ENCODE results near the gene INHBB. TPM values are rescaled to one million over a fixed set of nuclear protein-coding genes. Genes with fewer than 3 reads are reported as not detected.

INHBB gene
- total and polyA plus RNA-seq, 2 of the 4 experiments (the other 2 are of a cell fraction): 0.18 to 0.92 TPM

- no peak overlapping the region for H3K27ac ChIP-seq (ENCODE audit: insufficient read depth, low read length)
- intact Hi-C loops (cut with micrococcal nuclease): no loop called here
Observed at GRCh38 chr2:120302301-120302700, 43.6 kb upstream of the INHBB start.

More at GRCh38 chr2:120302301-120302700, 43.6 kb upstream of the INHBB start:
- no peak for DNase-seq
- Histone ChIP-seq H3K18ac (ENCODE audit: low read depth, low read length) (no peak overlapping the region), H3K4ac (ENCODE audit: low read depth, low read length) (no peak overlapping the region), H3K79me1 (ENCODE audit: low read depth in 1 of 2, low read length in 2 of 2) (peaks cover 0 to 5% of the 10 kb centered on the region in 2 experiments; a peak in 1 of 4 replicates), H2BK5ac (ENCODE audit: low read depth, low read length, poor library complexity, severe bottlenecking) (no peak overlapping the region), H4K8ac (ENCODE audit: low read depth in 2 of 2, low read length in 2 of 2) (no peak overlapping the region), H3K9me3 (ENCODE audit: control insufficient read depth, insufficient read depth, low read length) (no peaks in the 10 kb centered on the region), H3K4me3 (ENCODE audit: insufficient read depth, low read depth, low read length) (no peak overlapping the region), H3K4me1 (ENCODE audit: control insufficient read depth, insufficient read depth, low read length) (peaks cover 14% of the 10 kb centered on the region), H3K4me2 (ENCODE audit: low read depth, low read length) (no peak overlapping the region), H2AK5ac (ENCODE audit: low read depth, low read length) (no peak overlapping the region), H4K91ac (ENCODE audit: insufficient read depth, low read depth, low read length) (no peak overlapping the region), H2BK120ac (ENCODE audit: low read depth, low read length) (no peak overlapping the region), H4K5ac (ENCODE audit: low read depth, low read length) (no peak overlapping the region), H2BK15ac (ENCODE audit: low read depth, low read length) (no peak overlapping the region), H3K14ac (replicated peaks; ENCODE audit: low read depth, low read length) (no peak overlapping the region), H2AFZ (replicated peaks; ENCODE audit: low read length, poor library complexity) (no peak overlapping the region), H3K23ac (ENCODE audit: low read depth, low read length) (no peak overlapping the region), H3K9me1 (ENCODE audit: insufficient read depth, low read length) (peaks cover 12% of the 10 kb centered on the region), H4K20me1 (ENCODE audit: insufficient read depth, low read length) (peaks cover 3% of the 10 kb centered on the region; the same call in 1 of the 2 replicates), H3K56ac (ENCODE audit: extremely low read depth, insufficient read depth, low read length) (no peak overlapping the region), H2BK20ac (ENCODE audit: low read depth, low read length) (no peak overlapping the region), H3K36me3 (ENCODE audit: control insufficient read depth, insufficient read depth, low read length) (peaks cover 6% of the 10 kb centered on the region; the same call in 1 of the 2 replicates), H3K9ac (ENCODE audit: low read depth, low read length) (no peak overlapping the region), H2AK9ac (replicated peaks; ENCODE audit: low read depth, low read length, poor library complexity) (no peak overlapping the region), H3K27me3 (ENCODE audit: control insufficient read depth, insufficient read depth, low read length) (no peaks in the 10 kb centered on the region)
- no CpG with 5 or more reads among the region's 12 CpGs for WGBS, 2 experiments (ENCODE audit: extremely low coverage in 2 of 2, insufficient read length in 1 of 2)
- CTCF ChIA-PET: interaction anchor here (1.8 kb wide), 1 partner anchor 19 kb away, joined by 8 read pairs; no protein-coding TSS in a partner anchor
- in situ Hi-C loops (cut with MboI; ENCODE audit: low sequenced_read_pairs): no loop called here
- no TSS peak for BruUV-seq (replicated peaks)
- dilution Hi-C loops (cut with HindIII; ENCODE audit: low sequenced_read_pairs, unreplicated experiment): no loop called here
- ATAC-seq (ENCODE audit: low read depth): no peak
- POLR2A ChIA-PET (ENCODE audit: unreplicated experiment): no interaction called here
- TF ChIP-seq RFX5 (IDR thresholded peaks at IDR 0.05; ENCODE audit: low read depth, low read length): no peak
- no peak for TF ChIP-seq BHLHE40 (IDR thresholded peaks at IDR 0.05; ENCODE audit: low read depth, low read length)
- no peak for TF ChIP-seq CHD1 (IDR thresholded peaks at IDR 0.05; ENCODE audit: low read depth, low read length)
- TF ChIP-seq MAFK (IDR thresholded peaks at IDR 0.05; ENCODE audit: low read depth, low read length): no peak
- no peak for TF ChIP-seq MXI1 (IDR thresholded peaks at IDR 0.05; ENCODE audit: borderline replicate concordance, low read depth, low read length)
- no peak for TF ChIP-seq FOS (IDR thresholded peaks at IDR 0.05; ENCODE audit: low read depth, low read length)
- no peak for TF ChIP-seq MAZ (IDR thresholded peaks at IDR 0.05; ENCODE audit: borderline replicate concordance, low read depth, low read length)
- TF ChIP-seq NFE2L2 (IDR thresholded peaks at IDR 0.05; ENCODE audit: low read depth, low read length): no peak
- no peak for TF ChIP-seq POLR2A (IDR thresholded peaks at IDR 0.05; ENCODE audit: low read depth, low read length)
- no peak for TF ChIP-seq CEBPB (IDR thresholded peaks at IDR 0.05; ENCODE audit: low read depth, low read length)
- no peak for TF ChIP-seq RAD21 (IDR thresholded peaks at IDR 0.05; ENCODE audit: low read length)
- TF ChIP-seq SMC3 (IDR thresholded peaks at IDR 0.05; ENCODE audit: low read depth, low read length): no peak
- no peak for TF ChIP-seq ELK1 (IDR thresholded peaks at IDR 0.05; ENCODE audit: borderline replicate concordance, low read depth, low read length)
- no peak for TF ChIP-seq RCOR1 (IDR thresholded peaks at IDR 0.05; ENCODE audit: insufficient replicate concordance, low read length)
- TF ChIP-seq CTCF (conservative IDR thresholded peaks at IDR 0.05; ENCODE audit: low read depth, low read length): no peak

Data from IMR-90 (cell line).